Ishikawa (cell line): Measurements from ENCODE around the gene CD19.

Experiments
- CEBPB ChIP-seq: IDR thresholded peaks from 2 replicates; pipeline ENCODE4 v1.6.1; 2012
- CREB1 ChIP-seq: IDR thresholded peaks from 2 replicates; pipeline ENCODE4 v1.6.1; 2012; ENCODE audit warnings: low read depth
- EGR1 ChIP-seq: IDR thresholded peaks from 2 replicates; pipeline ENCODE4 v1.6.1; 2012
- EP300 ChIP-seq: IDR thresholded peaks from 2 replicates; pipeline ENCODE4 v1.6.1; 2012; ENCODE audit warnings: borderline replicate concordance
- FOXM1 ChIP-seq: IDR thresholded peaks from 2 replicates; pipeline ENCODE4 v1.6.1; 2012; ENCODE audit warnings: low read depth, borderline replicate concordance
- MAX ChIP-seq: IDR thresholded peaks from 2 replicates; pipeline ENCODE4 v1.6.1; 2012
- NFIC ChIP-seq: IDR thresholded peaks from 2 replicates; pipeline ENCODE4 v1.6.1; 2012
- RAD21 ChIP-seq: IDR thresholded peaks from 2 replicates; pipeline ENCODE4 v1.6.1; 2012; ENCODE audit warnings: low read depth
- REST ChIP-seq: IDR thresholded peaks from 2 replicates; pipeline ENCODE4 v1.6.1; 2012; ENCODE audit warnings: low read depth, mild to moderate bottlenecking
- TAF1 ChIP-seq: IDR thresholded peaks from 2 replicates; pipeline ENCODE4 v1.6.1; 2012; ENCODE audit warnings: low read depth, mild to moderate bottlenecking
- TCF12 ChIP-seq: IDR thresholded peaks from 2 replicates; pipeline ENCODE4 v1.6.1; 2012; ENCODE audit warnings: low read depth
- TEAD4 ChIP-seq: IDR thresholded peaks from 2 replicates; pipeline ENCODE4 v1.6.1; 2012
- USF1 ChIP-seq: IDR thresholded peaks from 2 replicates; pipeline ENCODE4 v1.6.1; 2012
- YY1 ChIP-seq: IDR thresholded peaks from 2 replicates; pipeline ENCODE4 v1.6.1; 2012; ENCODE audit warnings: low read depth
- ZBTB7A ChIP-seq: IDR thresholded peaks from 2 replicates; pipeline ENCODE4 v1.6.1; 2012; ENCODE audit warnings: low read depth

The CD19 gene

GRCh38 chr16:28986492-28986891 lies 54.7 kb downstream of the CD19 start:
- no peak for TF ChIP-seq EP300
- TF ChIP-seq REST = no peak
- TF ChIP-seq TCF12 = no peak
- TF ChIP-seq NFIC = no peak
- TF ChIP-seq CREB1 = no peak
- TF ChIP-seq YY1 = no peak
- no peak for TF ChIP-seq MAX
- TF ChIP-seq EGR1 = no peak
- TF ChIP-seq RAD21 = no peak
- no peak for TF ChIP-seq TEAD4
- no peak for TF ChIP-seq CEBPB
- TF ChIP-seq FOXM1 = no peak
- no peak for TF ChIP-seq TAF1

GRCh38 chr16:28987170-28987853 lies 55.5 kb downstream of the CD19 start:
- TF ChIP-seq NFIC (no peak), ZBTB7A (no peak), TEAD4 (no peak), YY1 (no peak), USF1 (no peak), EGR1 (no peak), TCF12 (no peak), RAD21 (no peak), CEBPB (no peak), REST (no peak), CREB1 (no peak), TAF1 (no peak), EP300 (no peak), MAX (no peak), FOXM1 (no peak)
